ENCODE results near the gene USP43.

The USP43 gene

DNA sequence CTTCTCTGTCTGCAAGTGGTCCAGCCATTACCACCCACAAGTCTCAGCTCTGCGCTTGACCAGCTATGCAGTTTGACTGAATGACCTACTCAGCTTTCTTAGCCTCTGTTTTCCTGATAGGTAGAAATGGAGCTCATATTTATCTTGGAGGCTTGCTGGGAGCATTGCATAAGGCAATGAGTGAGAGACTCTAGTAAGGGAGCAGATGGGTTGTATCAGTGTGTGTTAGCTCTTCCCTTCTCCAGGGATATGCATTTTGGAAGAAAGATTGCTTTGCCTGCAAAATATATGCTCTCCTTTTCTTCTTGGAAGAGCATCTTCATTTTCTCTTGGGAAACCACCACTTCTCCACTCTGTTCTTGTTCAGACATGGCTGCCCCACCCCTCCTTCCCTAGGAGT is 120.0 kb downstream of the USP43 start:
- Histone ChIP-seq H4K20me1 (ENCODE audit: insufficient read depth, low read length) (no peaks in the 10 kb centered on the region), H3F3A (ENCODE audit: insufficient read depth, low read length) (no peaks in the 10 kb centered on the region), H3K4me2 (ENCODE audit: low read depth, low read length) (no peak overlapping the region), H3K79me2 (ENCODE audit: low read length) (no peaks in the 10 kb centered on the region), H3K27me3 (replicated peaks; ENCODE audit: insufficient read depth, low read length) (peaks cover 11% of the 10 kb centered on the region; the same call in 1 of the 2 replicates), H3K9ac (ENCODE audit: low read length) (no peak overlapping the region), H3K36me3 (replicated peaks; ENCODE audit: insufficient read depth, low read length) (no peaks in the 10 kb centered on the region), H2AFZ (ENCODE audit: low read length) (no peak overlapping the region), H3K9me3 (replicated peaks; ENCODE audit: insufficient read depth, low read length) (no peaks in the 10 kb centered on the region), H3K4me3 (ENCODE audit: low read length) (no peak overlapping the region), H3K4me1 (ENCODE audit: low read length) (no peaks in the 10 kb centered on the region), H3K27ac (ENCODE audit: low read length) (no peak overlapping the region), H3K9me2 (replicated peaks; ENCODE audit: insufficient read depth, low read length) (no peaks in the 10 kb centered on the region)
- no peak for TF ChIP-seq EZH2 (optimal IDR thresholded peaks at IDR 0.05; ENCODE audit: low read depth, low read length)
- TF ChIP-seq EZH2phosphoT487 (IDR thresholded peaks at IDR 0.05; ENCODE audit: low read length), result no peak
- no peak for TF ChIP-seq CTCF (IDR thresholded peaks at IDR 0.05; ENCODE audit: low read length)
- no peak for DNase-seq

GRCh38 chr17:9766970-9767369 is 121.7 kb downstream of the USP43 start:
- no peaks in the 10 kb centered on the region for H4K20me1 ChIP-seq (ENCODE audit: insufficient read depth, low read length)
- H3K79me2 ChIP-seq (ENCODE audit: low read length), result no peaks in the 10 kb centered on the region
- H3K4me1 ChIP-seq (ENCODE audit: low read length), result no peaks in the 10 kb centered on the region
- no peak for DNase-seq
- no peaks in the 10 kb centered on the region for H3K9me2 ChIP-seq (replicated peaks; ENCODE audit: insufficient read depth, low read length)
- no peak overlapping the region for H3K4me3 ChIP-seq (ENCODE audit: low read length)
- no peak overlapping the region for H3K4me2 ChIP-seq (ENCODE audit: low read depth, low read length)
- peaks cover 5% of the 10 kb centered on the region; the same call in 1 of the 2 replicates for H3K27me3 ChIP-seq (replicated peaks; ENCODE audit: insufficient read depth, low read length)
- no peak overlapping the region for H3K9ac ChIP-seq (ENCODE audit: low read length)
- H3K27ac ChIP-seq (ENCODE audit: low read length), result no peak overlapping the region
- TF ChIP-seq CTCF (IDR thresholded peaks at IDR 0.05; ENCODE audit: low read length) (no peak), EZH2 (optimal IDR thresholded peaks at IDR 0.05; ENCODE audit: low read depth, low read length) (no peak), EZH2phosphoT487 (IDR thresholded peaks at IDR 0.05; ENCODE audit: low read length) (no peak)
- H3F3A ChIP-seq (ENCODE audit: insufficient read depth, low read length), result no peaks in the 10 kb centered on the region
- no peaks in the 10 kb centered on the region for H3K36me3 ChIP-seq (replicated peaks; ENCODE audit: insufficient read depth, low read length)
- H2AFZ ChIP-seq (ENCODE audit: low read length), result no peak overlapping the region
- H3K9me3 ChIP-seq (replicated peaks; ENCODE audit: insufficient read depth, low read length), result no peaks in the 10 kb centered on the region

DNA sequence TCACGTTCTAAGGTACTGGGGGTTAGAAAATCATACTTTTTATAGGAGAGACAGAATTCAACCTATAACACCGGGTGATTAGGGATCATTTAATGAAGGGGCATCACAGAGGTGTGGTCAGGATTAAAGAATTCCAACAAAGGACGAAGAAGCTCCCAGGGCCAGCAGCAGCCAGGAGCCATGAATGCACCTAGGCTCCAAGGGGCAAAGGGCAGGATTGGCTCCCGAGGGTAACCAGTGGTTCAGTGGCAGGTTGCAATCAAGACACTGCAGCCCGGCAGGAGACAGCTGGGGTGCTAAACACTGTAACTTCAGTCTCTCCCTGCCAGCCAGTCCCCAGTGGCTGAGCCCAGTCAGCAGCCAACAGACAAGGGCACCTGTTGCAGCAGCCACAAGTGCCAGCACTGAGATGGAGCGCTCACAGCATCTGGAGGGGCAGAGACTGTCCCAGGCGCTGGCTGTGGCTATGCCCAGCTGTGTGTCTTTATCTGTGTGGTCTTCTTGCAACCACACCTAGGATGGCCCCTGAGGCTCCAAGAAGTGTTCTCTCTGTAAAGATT is 122.2 kb downstream of the USP43 start:
- no peaks in the 10 kb centered on the region for H3F3A ChIP-seq (ENCODE audit: insufficient read depth, low read length)
- H3K9me3 ChIP-seq (replicated peaks; ENCODE audit: insufficient read depth, low read length), result no peaks in the 10 kb centered on the region
- no peaks in the 10 kb centered on the region; the same call in 1 of the 2 replicates for H3K27me3 ChIP-seq (replicated peaks; ENCODE audit: insufficient read depth, low read length)
- no peaks in the 10 kb centered on the region for H3K36me3 ChIP-seq (replicated peaks; ENCODE audit: insufficient read depth, low read length)
- H3K79me2 ChIP-seq (ENCODE audit: low read length), result no peaks in the 10 kb centered on the region
- TF ChIP-seq EZH2 (optimal IDR thresholded peaks at IDR 0.05; ENCODE audit: low read depth, low read length), result no peak
- TF ChIP-seq EZH2phosphoT487 (IDR thresholded peaks at IDR 0.05; ENCODE audit: low read length), result no peak
- TF ChIP-seq CTCF (IDR thresholded peaks at IDR 0.05; ENCODE audit: low read length), result no peak
- no peak overlapping the region for H3K4me2 ChIP-seq (ENCODE audit: low read depth, low read length)
- H3K4me1 ChIP-seq (ENCODE audit: low read length), result no peaks in the 10 kb centered on the region
- H2AFZ ChIP-seq (ENCODE audit: low read length), result no peak overlapping the region
- H3K4me3 ChIP-seq (ENCODE audit: low read length), result no peak overlapping the region
- no peak overlapping the region for H3K27ac ChIP-seq (ENCODE audit: low read length)
- H3K9me2 ChIP-seq (replicated peaks; ENCODE audit: insufficient read depth, low read length), result no peaks in the 10 kb centered on the region
- no peak for DNase-seq
- H3K9ac ChIP-seq (ENCODE audit: low read length), result no peak overlapping the region
- no peaks in the 10 kb centered on the region for H4K20me1 ChIP-seq (ENCODE audit: insufficient read depth, low read length)

Data from MM.1S (cell line).